NCI-H446 treated with DMSO at 0.1 percent for 48 hours (cell line): Measurements from ENCODE around the gene CAPN1.
"Not testable (repeated sequence)": the region's sequence is repeated elsewhere in the genome, so short reads cannot be mapped to it uniquely, and the experiment has no call there.

Experiments
- DNase-seq: peaks from one replicate; lab custom pipeline; 2025; lab: John Stamatoyannopoulos, UW

Gene CAPN1

DNA sequence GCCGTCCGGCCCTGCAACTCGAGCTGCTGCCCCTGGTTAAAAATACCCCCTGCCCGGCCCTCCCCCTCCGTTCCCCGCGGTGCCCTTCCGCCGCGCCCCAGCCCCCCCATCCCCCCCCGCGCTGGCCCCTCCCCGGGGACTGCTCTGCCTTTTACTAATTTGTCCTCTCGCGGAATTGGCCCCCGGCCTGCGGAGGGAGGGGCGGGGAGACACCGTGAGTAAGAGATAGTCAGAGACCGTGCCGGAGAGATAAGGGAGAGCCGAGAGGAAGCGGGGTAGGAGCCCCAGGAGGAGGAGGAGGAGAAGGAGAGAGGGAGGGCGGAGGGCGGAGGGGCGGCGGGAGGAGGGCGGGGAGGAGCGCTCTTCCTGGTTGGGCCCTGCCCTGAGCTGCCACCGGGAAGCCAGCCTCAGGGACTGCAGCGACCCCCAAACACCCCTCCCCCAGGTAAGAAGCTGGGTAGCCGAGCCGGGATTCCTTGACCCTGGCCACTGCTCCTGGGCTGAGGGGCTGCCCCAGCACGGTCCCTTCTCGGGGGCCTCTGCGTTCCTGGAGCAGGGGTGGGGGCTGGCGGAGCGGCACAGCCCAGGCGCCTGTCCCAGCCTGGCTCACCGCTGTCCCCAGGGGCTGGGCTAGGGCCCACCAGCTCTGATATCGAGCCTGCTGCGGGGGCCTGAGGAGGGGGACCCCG lies at the start of gene CAPN1:
Gene CAPN1 (plus strand): TSS at position 360 of the 689 bp plus-strand sequence. CDS start 774 bp downstream, outside the sequence.
- no peak for DNase-seq

DNA sequence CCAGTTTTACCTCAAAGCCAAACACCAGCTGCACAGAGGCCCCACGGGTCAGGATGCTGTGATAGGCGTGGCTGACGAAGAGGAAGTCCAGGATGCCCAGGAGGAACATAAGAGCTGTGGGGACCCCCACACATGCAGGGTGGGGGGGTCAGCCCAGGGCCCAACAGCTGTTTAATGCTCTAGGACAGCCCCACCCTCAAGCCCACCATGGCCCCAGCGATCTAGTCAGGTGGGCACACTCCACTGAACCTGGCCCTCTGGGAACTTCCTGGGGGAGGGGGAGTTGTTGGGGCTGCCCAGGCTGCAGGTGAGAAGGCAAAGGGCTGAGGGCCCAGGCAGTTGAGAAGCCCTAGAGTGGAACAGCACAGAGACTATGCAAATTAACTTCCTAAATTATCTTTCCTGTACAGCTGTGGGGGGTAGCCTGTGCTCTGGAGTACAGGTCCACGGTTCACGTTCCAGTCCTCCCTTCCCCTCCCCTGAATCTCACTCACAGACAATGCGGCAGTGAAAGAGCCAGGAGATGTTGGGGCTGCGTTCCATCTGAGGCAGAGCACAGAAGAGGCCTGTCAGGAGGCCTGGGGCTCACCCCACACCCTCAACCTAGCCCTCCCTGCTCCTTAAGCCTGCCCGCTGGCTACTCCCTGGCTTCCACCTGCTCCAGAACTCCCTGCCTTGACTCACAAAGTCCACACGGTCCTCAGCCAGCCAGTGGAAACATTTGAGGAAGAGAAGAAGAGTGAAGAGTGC lies 49.3 kb upstream of the CAPN1 start:
- DNase-seq, result no peak

- DNase-seq, result no peak
These were observed 48.6 kb upstream of the CAPN1 start for GRCh38 chr11:65132988-65133700.

GRCh38 chr11:65133724-65134123 lies 48.0 kb upstream of the CAPN1 start:
- DNase-seq, result no peak

DNA sequence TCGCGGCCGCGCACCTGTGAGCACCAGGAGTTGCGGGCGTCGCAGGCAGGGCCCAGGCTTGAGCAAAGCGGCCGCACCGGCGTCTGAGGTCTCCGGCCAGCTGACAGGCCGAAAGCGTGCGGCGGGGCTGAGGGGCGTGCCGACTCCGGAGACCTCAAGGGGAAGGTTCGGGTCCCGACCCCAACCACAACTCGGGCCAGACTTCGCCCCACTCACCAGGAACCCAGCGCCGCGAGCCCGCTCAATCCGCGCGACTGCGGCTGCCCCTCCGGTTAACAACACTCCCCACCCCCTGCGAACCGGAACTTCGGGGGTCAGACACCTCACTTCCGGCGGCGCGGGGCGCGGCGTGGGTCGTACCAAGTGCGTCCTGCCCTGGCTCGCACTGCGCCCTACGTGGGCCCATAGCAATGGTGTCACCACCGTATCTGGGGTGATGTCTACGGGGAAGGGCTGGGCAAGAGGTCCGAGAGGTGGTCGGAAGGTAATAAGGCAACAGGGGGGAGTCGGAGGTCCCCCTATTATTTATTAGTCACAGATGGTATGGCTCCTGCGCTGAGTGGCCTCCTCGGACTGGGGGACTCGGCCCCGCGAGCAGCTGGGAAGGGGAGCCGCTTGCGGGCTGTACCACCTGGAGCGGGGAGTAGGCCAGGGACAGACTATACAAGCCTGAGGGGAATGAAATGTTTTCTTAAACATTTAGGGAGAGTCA lies 47.3 kb upstream of the CAPN1 start, which contains the start of gene SYVN1:
Gene SYVN1 (minus strand): TSS at position 280 of the 712 bp plus-strand sequence. CDS start 918 bp downstream, outside the sequence.
- DNase-seq, result peak; percentile 81

DNA sequence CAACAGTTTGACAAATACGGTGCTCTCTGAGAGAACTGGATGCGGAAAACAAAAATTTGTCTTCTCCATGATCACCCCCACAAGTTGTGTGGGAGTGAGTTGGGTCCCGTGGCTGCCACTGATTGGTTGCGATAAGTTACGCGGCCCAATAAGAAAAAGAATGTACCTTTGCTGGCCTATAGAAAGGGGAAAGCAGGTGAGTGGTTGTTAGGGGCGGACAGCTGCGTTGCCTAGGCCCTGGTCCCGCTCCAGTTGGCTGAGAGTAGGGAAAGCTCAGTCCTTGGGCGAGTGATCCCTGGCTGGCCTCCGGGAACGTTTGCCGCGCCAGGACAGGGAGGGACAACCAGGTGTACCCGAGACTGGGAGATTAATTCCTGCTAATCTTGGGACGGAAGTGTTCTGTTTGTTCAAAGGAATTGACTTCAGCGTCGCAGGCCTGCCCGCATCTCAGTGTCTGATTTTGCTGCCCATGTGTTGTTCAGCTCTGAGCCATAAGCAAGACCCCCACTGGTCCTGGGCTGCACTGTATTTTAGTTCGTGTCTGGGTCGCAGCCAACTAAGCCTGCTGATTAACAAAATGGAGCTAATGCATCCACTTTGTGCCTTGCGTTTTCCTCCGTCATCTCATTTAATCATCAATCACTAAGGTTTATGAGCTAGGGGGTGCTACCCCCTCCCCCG lies 46.6 kb upstream of the CAPN1 start:
- peak; percentile 98 for DNase-seq

- no peak for DNase-seq
These were observed 46.0 kb upstream of the CAPN1 start for GRCh38 chr11:65135633-65136145.

- no peak for DNase-seq
These were observed 45.1 kb upstream of the CAPN1 start for GRCh38 chr11:65136515-65137096.

DNA sequence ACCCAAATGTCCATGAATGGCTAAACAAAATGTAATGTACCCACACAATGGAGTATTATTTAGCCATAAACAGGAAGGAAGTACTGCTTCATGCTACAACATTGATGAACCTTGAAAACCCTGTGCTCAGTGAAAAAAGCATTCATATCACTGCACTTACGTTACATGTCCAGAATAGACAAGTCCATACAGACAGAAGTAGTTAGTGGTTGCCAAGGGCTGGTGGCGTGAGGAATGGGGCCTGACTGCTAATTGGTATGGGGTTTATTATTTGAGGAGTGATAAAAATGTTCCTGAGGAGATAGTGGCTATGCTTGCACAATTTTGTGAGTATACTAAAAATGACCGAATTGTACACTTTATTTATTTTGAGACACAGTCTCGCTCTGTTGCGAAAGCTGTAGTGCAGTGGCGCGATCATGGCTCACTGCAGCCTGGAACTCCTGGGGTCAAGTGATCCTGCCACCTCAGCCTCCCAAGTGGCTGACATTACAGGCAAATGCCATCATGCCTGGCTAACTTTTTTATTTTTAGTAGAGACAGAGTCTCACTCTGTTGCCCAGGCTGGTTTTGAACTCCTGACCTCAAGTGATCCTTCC lies 39.7 kb upstream of the CAPN1 start:
- DNase-seq, result no peak

DNA sequence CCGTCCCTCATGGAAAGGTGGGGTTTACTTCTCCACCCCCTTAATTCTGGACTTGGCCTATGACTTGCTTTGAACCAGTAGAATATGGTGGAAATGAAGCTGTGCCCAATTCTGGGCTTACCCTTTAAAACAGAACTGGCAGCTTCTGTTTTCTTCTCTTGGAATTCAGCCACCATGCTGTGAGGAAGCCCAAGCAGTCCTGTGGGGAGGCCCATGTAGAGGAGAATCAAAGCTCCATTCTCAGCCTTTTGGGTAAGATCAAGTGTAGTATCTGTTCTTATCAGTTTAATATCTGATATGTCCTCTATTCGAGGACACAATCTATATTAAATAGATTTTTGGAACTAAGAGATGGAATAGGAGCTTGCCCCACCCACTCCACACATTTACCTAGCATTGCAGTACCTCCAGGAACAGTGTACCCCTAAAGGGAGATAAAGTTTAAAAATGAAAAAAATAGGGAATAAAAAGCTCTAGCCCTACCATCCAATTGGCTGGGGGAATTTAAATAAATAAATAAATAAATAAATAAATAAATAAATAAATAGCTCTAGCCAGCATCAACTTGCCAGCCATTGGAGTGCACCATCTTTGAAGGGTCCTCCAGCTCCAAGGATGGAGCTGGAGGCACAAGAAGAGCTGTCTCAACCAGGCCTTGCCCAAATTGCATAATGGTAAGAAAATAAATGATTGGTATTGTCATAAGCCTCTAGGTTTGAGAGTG lies 34.2 kb upstream of the CAPN1 start:
- DNase-seq, result no peak

DNA sequence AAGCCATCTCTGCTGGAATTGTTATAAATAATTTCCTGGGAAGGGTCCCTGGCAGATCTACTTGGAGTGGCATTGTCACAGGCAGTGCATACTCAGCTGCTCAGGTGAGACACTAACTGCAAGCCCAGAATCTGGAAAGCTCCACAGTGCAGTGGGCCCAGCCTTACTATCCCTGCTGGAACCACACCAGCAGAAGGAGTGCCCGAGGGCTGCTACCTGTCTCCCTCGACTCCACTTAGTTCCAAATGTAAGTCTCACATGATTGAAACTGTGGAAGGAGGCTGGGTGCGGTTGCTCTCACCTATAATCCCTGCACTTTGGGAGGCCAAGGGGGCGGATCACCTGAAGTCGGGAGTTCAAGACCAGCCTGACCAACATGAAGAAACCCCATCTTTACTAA lies 33.1 kb upstream of the CAPN1 start:
- DNase-seq, result no peak

GRCh38 chr11:65150131-65150508 lies 31.6 kb upstream of the CAPN1 start:
- not testable (repeated sequence) for DNase-seq

DNA sequence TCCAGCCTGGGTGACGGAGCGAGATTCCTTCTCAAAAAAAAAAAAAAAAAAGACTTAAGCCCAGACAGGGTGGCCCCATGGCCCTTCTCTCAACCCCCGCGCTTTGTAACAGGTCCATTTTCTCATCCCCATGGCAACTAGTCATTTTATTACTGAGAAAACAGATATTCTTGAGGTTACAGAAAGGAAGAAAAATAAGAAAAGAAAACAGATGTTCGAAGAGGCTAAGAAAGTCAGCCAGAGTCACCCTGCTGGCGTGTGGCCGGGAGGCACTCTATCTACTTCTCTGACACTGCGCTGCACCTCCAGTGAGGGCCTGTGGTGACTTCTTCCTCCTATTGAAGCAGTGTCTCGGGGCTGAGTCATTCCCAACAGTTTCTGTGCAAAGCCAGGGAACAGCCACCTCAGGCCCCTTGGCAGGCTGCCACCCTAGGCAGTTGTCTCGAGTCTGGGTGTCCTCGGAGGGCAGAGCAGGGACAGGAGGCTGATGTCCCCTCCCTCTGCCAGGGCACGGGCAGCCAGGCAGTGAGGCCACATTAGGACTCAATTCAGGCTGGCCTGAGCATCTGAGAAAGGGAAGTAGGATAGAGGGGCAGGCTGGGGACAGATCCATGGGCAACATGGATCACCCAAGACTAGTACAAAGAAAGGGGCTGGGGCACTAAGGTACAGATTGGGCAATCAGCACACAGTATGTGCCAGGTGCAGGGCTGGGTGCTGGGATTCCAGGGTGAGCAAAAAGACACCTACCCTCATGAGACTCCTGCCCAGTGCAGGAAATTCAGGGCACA lies 31.0 kb upstream of the CAPN1 start:
- DNase-seq, result peak; percentile 27

DNA sequence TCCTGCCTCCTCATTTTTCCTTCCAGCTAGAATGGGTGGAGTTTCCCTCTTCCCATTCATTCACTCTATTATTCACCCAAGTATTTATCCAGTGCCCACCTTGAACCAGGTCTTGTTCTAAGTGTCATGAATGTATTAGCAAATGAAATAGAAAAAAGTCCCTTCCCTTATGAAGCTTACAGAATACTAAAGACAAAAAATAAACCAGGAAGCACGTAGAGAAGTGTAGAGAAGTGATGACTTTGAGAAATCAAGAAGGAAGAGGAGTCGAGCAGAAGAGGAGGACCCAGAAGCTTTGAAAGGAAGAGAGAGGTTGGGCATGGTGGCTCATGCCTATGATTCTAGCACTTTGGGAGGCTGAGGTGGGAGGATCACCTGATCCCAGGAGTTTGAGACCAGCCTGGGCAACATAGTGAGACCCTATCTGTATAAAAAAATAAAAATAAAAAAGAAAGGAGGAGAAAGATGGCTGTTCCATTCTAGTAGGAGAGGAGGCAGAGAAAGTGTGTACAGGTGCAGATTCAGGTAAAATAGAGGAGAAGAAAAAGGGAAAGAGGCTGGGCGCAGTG lies 30.3 kb upstream of the CAPN1 start:
- DNase-seq, result no peak

DNA sequence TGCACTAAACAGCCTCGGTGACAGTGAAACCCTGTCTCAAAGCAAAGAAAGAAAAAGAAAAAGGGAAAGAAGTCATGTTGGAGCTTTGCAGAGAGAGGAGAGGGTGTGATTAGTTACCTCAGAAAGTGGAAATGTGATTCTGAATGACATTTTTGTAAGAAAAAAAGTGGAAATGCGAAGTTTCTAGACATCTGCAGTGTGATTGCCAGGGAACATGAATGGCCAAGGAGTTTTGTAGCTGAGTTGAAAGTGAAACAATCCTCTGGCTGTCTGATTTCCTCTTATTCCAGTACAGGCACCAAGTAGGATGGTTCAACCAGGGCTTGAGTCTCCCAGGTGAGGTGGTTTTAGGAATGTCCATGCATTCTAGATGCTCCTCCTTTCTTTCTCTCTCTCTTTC lies 29.6 kb upstream of the CAPN1 start:
- no peak for DNase-seq

DNA sequence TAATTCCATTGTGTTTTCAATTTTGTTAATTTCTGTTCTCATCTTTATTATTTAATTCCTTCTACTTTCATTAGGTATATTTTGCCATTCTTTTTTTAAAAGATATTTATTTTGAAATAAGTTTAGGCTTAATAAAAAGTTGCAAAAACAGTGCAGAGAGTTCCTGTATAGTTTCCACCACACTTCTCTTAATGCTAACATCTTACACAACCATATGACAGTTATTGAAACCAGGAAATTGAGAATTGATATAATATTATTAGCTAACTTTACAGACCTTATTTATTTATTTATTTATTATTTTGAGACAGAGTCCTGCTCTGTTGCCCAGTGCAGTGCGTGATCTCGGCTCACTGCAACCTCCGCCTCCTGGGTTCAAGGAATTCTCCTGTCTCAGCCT lies 25.5 kb upstream of the CAPN1 start:
- no peak for DNase-seq

GRCh38 chr11:65156926-65157325 lies 24.8 kb upstream of the CAPN1 start:
- DNase-seq, result no peak

DNA sequence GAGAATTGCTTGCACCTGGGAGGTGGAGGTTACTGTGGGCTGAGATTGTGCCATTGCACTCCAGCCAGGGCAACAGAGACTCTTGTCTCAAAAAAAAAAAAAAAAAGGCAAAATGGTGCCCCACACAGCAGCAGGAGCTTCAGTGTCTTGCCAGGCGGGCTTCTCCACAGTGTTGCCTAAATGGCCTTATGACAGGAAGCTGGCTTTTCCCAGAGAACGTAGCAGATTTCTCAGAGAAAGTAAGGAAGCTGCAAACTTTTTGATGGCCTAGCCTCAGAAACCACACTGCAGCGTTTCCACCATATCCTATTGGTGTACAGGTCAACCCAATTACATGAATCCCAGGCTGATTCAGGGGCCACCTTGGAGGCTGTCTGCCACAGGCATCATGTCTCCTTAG lies 24.4 kb upstream of the CAPN1 start:
- DNase-seq, result no peak

- DNase-seq, result no peak
These were observed 22.7 kb upstream of the CAPN1 start for GRCh38 chr11:65159012-65159411.
